Neural progenitor cell (in vitro differentiated cells): ENCODE data around the gene GPX3.

Experiments used
- EZH2 ChIP-seq: fragments of 200-600 bp; sonication (generic); IDR thresholded peaks from 2 replicates; pipeline ENCODE4 v1.6.1; 2017; ENCODE audit warnings: antibody characterized with exemption, mild to moderate bottlenecking, moderate library complexity
- EZH2phosphoT487 ChIP-seq: fragments of 200-600 bp; sonication (generic); IDR thresholded peaks from 2 replicates; pipeline ENCODE4 v1.6.1; 2017; ENCODE audit warnings: antibody characterized with exemption
- TF ChIP-seq, protein P1 (sequence below): fragments of 200-600 bp; sonication (generic); IDR thresholded peaks from 2 replicates; pipeline ENCODE4 v1.5.1; 2017; ENCODE audit warnings: antibody characterized with exemption, mild to moderate bottlenecking

DNA sequence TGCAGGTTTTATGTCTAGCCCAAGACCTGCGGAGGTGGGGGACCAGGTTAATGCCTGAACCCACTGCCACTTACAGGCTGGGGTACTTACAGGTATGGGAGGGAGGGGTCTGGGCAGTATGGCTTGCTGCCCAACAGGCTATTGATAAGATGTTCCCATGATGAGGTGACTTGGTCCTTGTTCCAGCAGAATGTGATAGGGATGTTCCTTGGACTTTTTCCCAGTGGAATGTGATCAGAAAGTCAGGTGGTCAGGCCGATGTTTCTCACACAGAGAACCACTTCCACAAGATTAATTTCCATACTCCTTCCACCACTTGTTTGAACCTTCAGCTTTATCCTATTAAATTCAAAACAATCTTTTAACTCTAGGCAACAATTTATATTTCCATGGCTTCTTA lies 27.0 kb upstream of the GPX3 start:
- TF ChIP-seq, protein P1, sequence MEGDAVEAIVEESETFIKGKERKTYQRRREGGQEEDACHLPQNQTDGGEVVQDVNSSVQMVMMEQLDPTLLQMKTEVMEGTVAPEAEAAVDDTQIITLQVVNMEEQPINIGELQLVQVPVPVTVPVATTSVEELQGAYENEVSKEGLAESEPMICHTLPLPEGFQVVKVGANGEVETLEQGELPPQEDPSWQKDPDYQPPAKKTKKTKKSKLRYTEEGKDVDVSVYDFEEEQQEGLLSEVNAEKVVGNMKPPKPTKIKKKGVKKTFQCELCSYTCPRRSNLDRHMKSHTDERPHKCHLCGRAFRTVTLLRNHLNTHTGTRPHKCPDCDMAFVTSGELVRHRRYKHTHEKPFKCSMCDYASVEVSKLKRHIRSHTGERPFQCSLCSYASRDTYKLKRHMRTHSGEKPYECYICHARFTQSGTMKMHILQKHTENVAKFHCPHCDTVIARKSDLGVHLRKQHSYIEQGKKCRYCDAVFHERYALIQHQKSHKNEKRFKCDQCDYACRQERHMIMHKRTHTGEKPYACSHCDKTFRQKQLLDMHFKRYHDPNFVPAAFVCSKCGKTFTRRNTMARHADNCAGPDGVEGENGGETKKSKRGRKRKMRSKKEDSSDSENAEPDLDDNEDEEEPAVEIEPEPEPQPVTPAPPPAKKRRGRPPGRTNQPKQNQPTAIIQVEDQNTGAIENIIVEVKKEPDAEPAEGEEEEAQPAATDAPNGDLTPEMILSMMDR, result no peak
- TF ChIP-seq EZH2phosphoT487 (no peak), EZH2 (no peak)
